GM18951 (cell line): ENCODE data around the gene SDR39U1.

ENCODE experiments used
- POLR2A ChIP-seq: IDR thresholded peaks from 4 replicates; pipeline ENCODE4 v1.6.1; 2011; ENCODE audit warnings: mild to moderate bottlenecking; ENCODE audit not compliant: insufficient read length, insufficient read depth; ENCODE audit errors: extremely low read depth
- in situ Hi-C: fragments of 300-500 bp; cut with MboI; formaldehyde crosslinking; loops from one replicate; pipeline ENCODE4 v1.12.0; 2022; ENCODE audit warnings: low sequenced_read_pairs, mixed read lengths, inconsistent platforms; ENCODE audit not compliant: unreplicated experiment

Gene SDR39U1

GRCh38 chr14:24394275-24394674, 48.3 kb downstream of the SDR39U1 start:
- in situ Hi-C loops: no loop called here
- no peak for TF ChIP-seq POLR2A

DNA sequence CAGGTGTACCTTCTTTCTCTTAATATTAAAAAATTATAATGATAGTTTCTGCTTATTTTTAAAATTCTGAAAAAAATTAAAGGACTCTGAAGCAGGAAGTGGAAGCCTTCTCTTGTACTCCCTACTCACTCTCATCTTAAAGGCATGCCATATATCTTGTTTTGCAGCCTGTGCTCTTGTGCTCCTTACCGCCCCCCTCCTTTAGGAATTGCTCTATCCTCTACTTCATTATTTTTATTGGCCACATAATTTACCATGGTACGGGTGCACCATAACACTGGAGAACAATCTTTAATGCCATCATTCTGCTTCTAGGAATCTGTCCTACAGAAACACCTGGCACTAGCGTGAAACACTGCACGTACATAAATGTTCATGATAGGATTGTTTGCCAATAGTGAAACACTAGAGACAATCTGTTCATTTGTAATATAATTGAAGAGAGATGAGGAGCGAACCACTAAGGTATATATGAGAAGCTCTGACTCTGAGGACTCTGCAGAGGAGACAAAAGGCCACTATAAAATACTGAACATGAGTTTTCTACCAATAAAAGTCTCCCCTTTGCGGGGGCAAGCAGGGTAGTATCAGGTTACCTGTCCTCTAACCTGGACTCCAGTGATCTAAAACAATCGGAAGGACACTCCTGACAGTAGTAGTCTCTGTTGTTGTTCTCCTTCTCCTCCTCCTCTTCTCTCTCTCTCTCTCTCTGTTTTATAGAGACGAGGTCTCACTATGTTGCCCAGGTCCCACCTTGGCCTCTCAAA, 50.1 kb downstream of the SDR39U1 start:
- in situ Hi-C loops: no loop called here
- TF ChIP-seq POLR2A: no peak

DNA sequence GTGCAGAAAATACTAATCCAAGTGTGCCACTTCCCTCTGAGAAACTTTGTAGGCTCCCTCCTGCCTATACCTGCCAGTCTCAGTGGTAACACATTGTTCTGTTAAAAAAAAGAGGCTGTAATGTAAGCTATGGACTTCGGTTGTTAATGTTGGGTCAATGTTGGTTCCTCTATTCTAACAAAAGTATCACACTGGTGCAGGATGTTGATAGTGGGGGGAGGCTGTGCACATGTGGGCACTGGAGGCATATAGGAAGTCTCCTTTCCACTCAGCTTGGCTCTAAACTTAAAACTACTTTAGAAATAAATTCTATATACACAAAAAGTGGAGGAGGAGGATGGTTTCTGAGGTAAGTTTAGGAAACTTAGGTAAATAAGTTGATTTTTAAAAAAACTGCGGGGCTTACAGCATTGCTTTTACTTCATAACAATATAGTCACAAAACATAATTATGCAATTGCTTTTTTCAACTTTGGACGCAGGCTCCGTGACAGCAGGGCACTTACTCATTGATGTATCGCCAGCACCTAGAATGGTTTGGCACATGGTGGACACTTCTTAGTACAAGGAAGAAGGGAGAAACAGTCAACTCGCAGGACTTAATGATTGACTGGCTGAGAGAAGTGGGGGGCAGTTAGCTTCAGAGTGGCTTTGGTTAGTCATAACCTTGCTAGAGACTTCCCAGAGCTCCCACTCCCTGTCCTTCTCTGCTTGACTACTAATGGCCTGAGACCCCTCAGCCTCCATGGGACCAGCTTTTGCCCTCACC, 51.7 kb downstream of the SDR39U1 start:
- TF ChIP-seq POLR2A: no peak
- in situ Hi-C loops: no loop called here
